IMR-90 (cell line): ENCODE data around the gene FBXO17. TPM values are rescaled to one million over a fixed set of nuclear protein-coding genes. Genes with fewer than 3 reads are reported as not detected.

ENCODE experiments used
- ATAC-seq: fragments of 200-7000 bp; cut with Tn5 transposase; 2 replicates; pipeline ENCODE4 v1.9.1; 2020; ENCODE audit warnings: low read depth, mild to moderate bottlenecking, moderate library complexity
- BruUV-seq: library from RNA; stranded (reverse); fragments of 400-500 nt; replicated peaks from 2 replicates; lab custom pipeline; 2021; lab: Mats Ljungman, UMichigan
- CTCF ChIA-PET: fragments of 300-600 bp; formaldehyde crosslinking; extraction: SDS; loops from one replicate; lab custom pipeline; 2021; ENCODE audit warnings: antibody characterized with exemption; lab: Yijun Ruan, JAX
- POLR2A ChIA-PET: fragments of 300-600 bp; sonication (Branson Sonifier 250); formaldehyde crosslinking; loops from one replicate; lab custom pipeline; 2022; ENCODE audit warnings: antibody characterized with exemption; ENCODE audit not compliant: unreplicated experiment; lab: Charles Lee
- DNase-seq: peaks from one replicate; pipeline ENCODE4 v3.0.0; 2013
- H2AFZ ChIP-seq: replicated peaks from 2 replicates; pipeline ENCODE3; 2013; ENCODE audit warnings: low read length, mild to moderate bottlenecking; ENCODE audit not compliant: poor library complexity
- H2AK5ac ChIP-seq: 2 replicates; pipeline ENCODE4 v1.6.1; 2013; ENCODE audit warnings: low read depth, low read length, inconsistent platforms
- H2AK9ac ChIP-seq: replicated peaks from 2 replicates; pipeline ENCODE3; 2013; ENCODE audit warnings: mild to moderate bottlenecking, low read depth, low read length, moderate library complexity; ENCODE audit not compliant: poor library complexity
- H2BK120ac ChIP-seq: 2 replicates; pipeline ENCODE4 v1.6.1; 2013; ENCODE audit warnings: low read depth, low read length, inconsistent platforms
- H2BK15ac ChIP-seq: 3 replicates; pipeline ENCODE4 v1.6.1; 2013; ENCODE audit warnings: low read depth, low read length, inconsistent platforms
- H2BK20ac ChIP-seq: 2 replicates; pipeline ENCODE4 v1.6.1; 2013; ENCODE audit warnings: low read depth, mild to moderate bottlenecking, inconsistent platforms, low read length, moderate library complexity
- H2BK5ac ChIP-seq: 2 replicates; pipeline ENCODE4 v1.6.1; 2013; ENCODE audit warnings: mild to moderate bottlenecking, low read depth, low read length, inconsistent platforms; ENCODE audit not compliant: poor library complexity, severe bottlenecking
- H3K14ac ChIP-seq: replicated peaks from 2 replicates; pipeline ENCODE4 v1.6.1; 2013; ENCODE audit warnings: low read depth, low read length, inconsistent platforms
- H3K18ac ChIP-seq: 2 replicates; pipeline ENCODE4 v1.6.1; 2013; ENCODE audit warnings: low read depth, low read length, control low read depth
- H3K23ac ChIP-seq: 2 replicates; pipeline ENCODE4 v1.6.1; 2013; ENCODE audit warnings: low read depth, low read length, inconsistent platforms
- H3K27ac ChIP-seq: 2 replicates; pipeline ENCODE4 v1.5.1; 2013; ENCODE audit warnings: mild to moderate bottlenecking, control low read depth, low read length; ENCODE audit not compliant: insufficient read depth
- H3K27me3 ChIP-seq: 2 replicates; pipeline ENCODE4 v1.6.1; 2013; ENCODE audit warnings: low read length; ENCODE audit not compliant: control insufficient read depth, insufficient read depth
- H3K36me3 ChIP-seq: 2 replicates; pipeline ENCODE4 v1.6.1; 2013; ENCODE audit warnings: low read length, mixed read lengths; ENCODE audit not compliant: control insufficient read depth, insufficient read depth
- H3K4ac ChIP-seq: 2 replicates; pipeline ENCODE4 v1.6.1; 2013; ENCODE audit warnings: low read depth, low read length, inconsistent platforms
- H3K4me1 ChIP-seq: 2 replicates; pipeline ENCODE4 v1.6.1; 2013; ENCODE audit warnings: low read length, mixed read lengths; ENCODE audit not compliant: control insufficient read depth, insufficient read depth
- H3K4me2 ChIP-seq: 2 replicates; pipeline ENCODE4 v1.6.1; 2013; ENCODE audit warnings: low read depth, mild to moderate bottlenecking, control low read depth, low read length, moderate library complexity
- H3K4me3 ChIP-seq: 2 replicates; pipeline ENCODE4 v1.5.1; 2013; ENCODE audit warnings: low read depth, mild to moderate bottlenecking, control low read depth, low read length, moderate library complexity; ENCODE audit not compliant: insufficient read depth
- H3K56ac ChIP-seq: 2 replicates; pipeline ENCODE4 v1.6.1; 2013; ENCODE audit warnings: low read length, inconsistent platforms; ENCODE audit not compliant: insufficient read depth; ENCODE audit errors: extremely low read depth
- H3K79me1 ChIP-seq, 2 experiments: 2 replicates each; pipeline ENCODE4 v1.6.1; 2013; ENCODE audit warnings: low read length in 2 of 2, inconsistent platforms in 1 of 2, low read depth in 1 of 2
- H3K9ac ChIP-seq: 2 replicates; pipeline ENCODE4 v1.6.1; 2013; ENCODE audit warnings: low read depth, low read length, control low read depth
- H3K9me1 ChIP-seq: 2 replicates; pipeline ENCODE4 v1.6.1; 2013; ENCODE audit warnings: low read length, inconsistent platforms; ENCODE audit not compliant: insufficient read depth
- H3K9me3 ChIP-seq: 2 replicates; pipeline ENCODE4 v1.6.1; 2013; ENCODE audit warnings: low read length; ENCODE audit not compliant: control insufficient read depth, insufficient read depth
- H4K20me1 ChIP-seq: 2 replicates; pipeline ENCODE4 v1.6.1; 2013; ENCODE audit warnings: low read length, inconsistent platforms; ENCODE audit not compliant: insufficient read depth
- H4K5ac ChIP-seq: 2 replicates; pipeline ENCODE4 v1.6.1; 2013; ENCODE audit warnings: mild to moderate bottlenecking, low read depth, low read length, control low read depth
- H4K8ac ChIP-seq, 2 experiments: 2 replicates each; pipeline ENCODE4 v1.6.1; 2013; ENCODE audit warnings: low read depth in 2 of 2, low read length in 2 of 2, control low read depth in 1 of 2, inconsistent platforms in 1 of 2
- H4K91ac ChIP-seq: 2 replicates; pipeline ENCODE4 v1.6.1; 2013; ENCODE audit warnings: low read depth, low read length, inconsistent platforms; ENCODE audit not compliant: insufficient read depth
- CHD1 ChIP-seq: IDR thresholded peaks from 2 replicates; pipeline ENCODE4 v1.6.1; 2012; ENCODE audit warnings: low read depth, low read length, improper control_type of control experiment
- FOS ChIP-seq: fragments of 150-350 bp; IDR thresholded peaks from 2 replicates; pipeline ENCODE4 v1.6.1; 2016; ENCODE audit warnings: low read depth, low read length
- MAFK ChIP-seq: IDR thresholded peaks from 2 replicates; pipeline ENCODE4 v1.6.1; 2012; ENCODE audit warnings: low read depth, low read length, improper control_type of control experiment
- NFE2L2 ChIP-seq: fragments of 150-350 bp; IDR thresholded peaks from 2 replicates; pipeline ENCODE4 v1.6.1; 2016; ENCODE audit warnings: low read depth, mild to moderate bottlenecking, low read length
- POLR2A ChIP-seq: IDR thresholded peaks from 2 replicates; pipeline ENCODE4 v1.6.1; 2012; ENCODE audit warnings: mild to moderate bottlenecking, low read depth, low read length
- RCOR1 ChIP-seq: IDR thresholded peaks from 2 replicates; pipeline ENCODE4 v1.6.1; 2012; ENCODE audit warnings: mild to moderate bottlenecking, low read length, improper control_type of control experiment; ENCODE audit not compliant: insufficient replicate concordance
- RFX5 ChIP-seq: IDR thresholded peaks from 2 replicates; pipeline ENCODE4 v1.8.0; 2012; ENCODE audit warnings: low read depth, mild to moderate bottlenecking, low read length, moderate library complexity
- WGBS, 2 experiments: methylation state at CpG; one replicate each; pipeline versions ENCODE4 v1.1.5 to v1.1.7; 2013; ENCODE audit warnings: missing lambda C conversion rate in 2 of 2; ENCODE audit not compliant: insufficient read length in 1 of 2; ENCODE audit errors: extremely low coverage in 2 of 2; 5-methylcytosine and 5-hydroxymethylcytosine counted together
- dilution Hi-C: fragments of 300-500 bp; cut with HindIII; formaldehyde crosslinking; loops from one replicate; pipeline ENCODE4 v1.14.3; 2018; ENCODE audit warnings: low sequenced_read_pairs; ENCODE audit not compliant: unreplicated experiment
- in situ Hi-C: fragments of 300-500 bp; cut with MboI; formaldehyde crosslinking; loops from 3 replicates; pipeline ENCODE4 v1.14.3; 2019; ENCODE audit warnings: low sequenced_read_pairs, inconsistent platforms, mixed read lengths
- intact Hi-C: fragments of 100-400 bp; cut with micrococcal nuclease; formaldehyde crosslinking; loops from 2 replicates; pipeline ENCODE4 v1.10.0; 2022
- polyA plus RNA-seq, 3 experiments: library from polyadenylated mRNA; depleted of rRNA; stranded (reverse); fragments of >200 nt; gene quantifications; 2 replicates each; pipeline ENCODE4 v1.2.3, GENCODE V29; 2012; ENCODE audit warnings: low replicate concordance in 1 of 3
- total RNA-seq: library from RNA; depleted of rRNA; stranded (reverse); fragments of >200 nt; gene quantifications from 2 replicates; pipeline ENCODE4 v1.2.3, GENCODE V29; 2012

The FBXO17 gene
- total and polyA plus RNA-seq, 2 of the 4 experiments (the other 2 are of a cell fraction), result 10.8 to 20.7 TPM

GRCh38 chr19:38980583-38981374 lies 5.2 kb upstream of the FBXO17 start:
- Histone ChIP-seq H3K4me3 (no peak overlapping the region), H2AFZ (peak overlapping the region; percentile 6), H3K23ac (no peak overlapping the region), H3K4me2 (no peak overlapping the region), H2BK120ac (no peak overlapping the region), H3K9ac (no peak overlapping the region), H2AK5ac (no peak overlapping the region), H2BK15ac (no peak overlapping the region), H4K91ac (no peak overlapping the region), H3K36me3 (no peaks in the 10 kb centered on the region), H3K27me3 (peaks cover 2% of the 10 kb centered on the region; the same call in 1 of the 2 replicates), H2AK9ac (no peak overlapping the region), H4K5ac (no peak overlapping the region), H4K20me1 (no peaks in the 10 kb centered on the region), H2BK5ac (no peak overlapping the region), H3K9me1 (no peaks in the 10 kb centered on the region), H3K18ac (no peak overlapping the region), H3K4me1 (peaks cover 7% of the 10 kb centered on the region), H2BK20ac (no peak overlapping the region), H3K9me3 (peaks cover 8% of the 10 kb centered on the region), H3K14ac (no peak overlapping the region), H3K79me1 (0 out of 4 replicates have a peak, but pooled peaks cover 0 to 3% of the 10 kb centered on the region in 2 experiments), H3K27ac (no peak overlapping the region), H3K56ac (no peak overlapping the region), H4K8ac (no peak overlapping the region), H3K4ac (no peak overlapping the region)
- dilution Hi-C loops, result no loop called here
- in situ Hi-C loops, result no loop called here
- BruUV-seq, result no TSS peak
- ATAC-seq (no peak), DNase-seq (no peak)
- intact Hi-C loops, result no loop called here
- ChIA-PET CTCF (no interaction called here), POLR2A (no interaction called here)
- no peak for TF ChIP-seq POLR2A
- TF ChIP-seq CHD1, result no peak
- TF ChIP-seq NFE2L2, result no peak
- no peak for TF ChIP-seq RCOR1
- TF ChIP-seq FOS, result no peak
- TF ChIP-seq RFX5, result no peak
- TF ChIP-seq MAFK, result no peak
- WGBS, 2 experiments, result 73% methylated on average over 5 of the region's 10 CpGs; no CpG with 5 or more reads in 1 of the 2 experiments
